ENCODE results near the gene ZMIZ1.

Gene ZMIZ1

DNA sequence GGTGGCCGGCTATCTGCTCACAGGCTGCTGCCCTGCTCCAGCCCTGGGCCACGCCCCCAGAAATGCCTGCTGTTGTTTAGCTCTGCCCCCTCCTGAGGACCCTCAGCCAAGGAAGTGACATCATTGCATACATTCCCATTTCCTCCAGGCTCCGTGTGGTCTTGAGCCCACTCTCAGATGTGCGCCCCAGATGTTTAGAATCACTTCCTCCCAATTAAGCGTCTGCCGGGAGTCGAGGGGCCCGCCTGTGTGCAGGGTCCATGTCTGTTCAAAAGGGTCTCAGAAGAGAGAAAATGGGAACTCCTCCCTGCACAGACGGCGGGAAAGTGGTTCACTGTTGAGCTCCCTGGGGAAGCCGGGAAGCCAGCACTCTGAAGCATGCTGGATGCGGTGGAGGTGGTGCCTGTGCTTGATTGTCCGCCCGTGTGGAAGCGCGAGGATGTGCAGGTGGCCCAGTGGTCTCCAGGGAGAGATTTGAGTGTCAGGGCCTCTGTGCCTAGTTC, 161.6 kb downstream of the ZMIZ1 start:
- no peak for DNase-seq (ENCODE audit: low read depth in 2 of 2)

DNA sequence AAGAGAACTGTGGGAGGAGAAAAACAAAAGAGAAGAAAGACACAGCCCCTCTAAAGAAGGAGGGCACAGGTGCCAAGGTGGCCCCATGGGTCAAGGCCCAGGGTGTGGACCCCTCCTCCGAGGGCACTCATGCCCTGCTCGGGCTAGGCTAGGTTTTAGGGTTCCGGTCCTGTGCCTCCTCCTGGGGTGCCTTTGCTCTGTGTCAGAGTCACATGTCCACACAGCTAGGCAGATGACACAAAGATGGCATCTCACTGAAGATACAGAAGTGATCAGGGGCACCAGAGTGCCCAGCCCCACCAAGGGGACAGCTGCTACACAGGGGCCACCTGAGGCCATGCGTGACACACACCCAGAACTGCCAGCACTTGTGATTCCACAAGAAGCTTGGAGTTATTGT, 162.1 kb downstream of the ZMIZ1 start:
- DNase-seq (ENCODE audit: low read depth in 2 of 2) = no peak

DNA sequence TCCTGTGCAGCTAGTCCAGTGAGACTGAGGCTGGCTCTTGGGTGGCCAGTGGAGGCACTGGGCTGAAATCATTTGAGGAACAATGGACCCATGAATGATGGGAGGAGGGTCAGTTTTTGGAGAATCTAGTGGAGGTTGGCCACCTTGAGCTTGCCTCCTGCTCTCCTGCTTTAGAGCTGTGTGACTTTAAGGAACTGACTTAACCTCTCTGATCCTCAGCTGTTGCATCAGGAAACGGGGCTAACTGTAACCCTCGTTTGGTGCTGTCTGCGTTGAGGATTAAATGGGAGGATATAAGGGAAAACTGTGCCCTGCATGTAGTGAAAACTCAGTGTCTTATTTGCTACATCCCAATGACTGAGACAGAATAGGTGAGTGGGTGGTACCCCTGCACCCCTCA, 163.1 kb downstream of the ZMIZ1 start:
- no peak for DNase-seq (ENCODE audit: low read depth in 2 of 2)

DNA sequence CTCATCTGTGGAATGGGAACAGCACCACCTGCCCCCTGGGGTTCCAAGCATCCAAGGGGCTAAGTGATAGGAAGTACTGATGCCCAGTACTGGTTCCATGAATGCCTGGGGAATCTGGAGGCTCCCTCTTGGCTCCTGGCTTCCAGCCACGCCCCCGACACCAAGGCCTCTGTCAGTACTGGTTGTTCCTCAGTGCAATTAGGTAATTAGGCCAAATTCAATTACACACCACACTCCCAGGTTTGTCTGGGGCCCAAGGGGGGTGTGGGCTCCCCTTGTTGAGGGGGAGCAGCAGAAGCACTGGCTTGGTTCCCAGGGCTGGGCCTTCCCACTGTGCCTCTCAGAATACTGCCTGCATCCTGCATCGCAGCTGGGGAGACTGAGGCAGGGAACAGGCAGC, 164.1 kb downstream of the ZMIZ1 start:
- no peak for DNase-seq (ENCODE audit: low read depth in 2 of 2)

DNA sequence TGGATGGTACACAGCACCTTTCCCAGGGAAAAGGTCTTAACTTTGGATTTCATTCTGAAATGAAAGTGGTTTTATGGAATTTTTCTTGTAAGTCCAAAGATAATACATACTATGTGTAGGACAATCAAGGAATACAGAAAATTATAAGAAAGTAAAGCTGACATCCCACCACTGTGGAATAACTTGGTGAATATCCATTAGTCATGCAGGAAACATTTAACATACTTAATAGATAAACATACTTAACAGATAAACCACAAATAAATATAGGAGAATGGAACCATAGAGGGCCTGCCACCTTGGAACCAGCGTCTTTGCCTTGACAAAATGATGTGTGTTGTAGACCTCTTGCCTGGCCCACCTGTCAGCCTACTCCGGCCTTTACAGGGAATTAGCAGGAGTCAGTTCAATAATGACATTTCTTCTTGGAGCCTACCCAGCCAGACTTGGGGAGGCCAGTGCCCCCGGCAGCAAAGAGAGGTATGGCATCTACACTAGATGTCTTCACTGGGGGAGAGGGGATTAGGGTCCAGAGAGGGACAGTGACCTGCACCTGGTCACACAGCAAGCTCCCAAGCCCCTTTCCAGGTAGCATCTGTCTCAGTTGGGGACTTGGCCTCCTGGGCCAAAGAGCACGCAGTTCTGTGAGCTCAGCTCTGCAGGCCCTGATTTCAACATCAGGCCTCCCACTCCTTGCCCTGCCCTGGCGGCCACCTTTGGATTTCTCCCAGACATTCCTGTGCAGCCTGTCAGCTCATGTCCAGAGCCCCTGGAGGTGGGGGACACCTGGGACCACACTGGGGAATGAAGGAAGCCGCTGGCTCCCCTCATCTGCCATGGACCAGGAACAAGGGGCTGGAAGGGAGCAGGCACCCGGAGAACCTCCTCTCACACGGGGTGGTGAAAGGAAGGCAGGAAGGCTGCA, 165.9 kb downstream of the ZMIZ1 start:
- DNase-seq (ENCODE audit: low read depth in 2 of 2) = no peak

DNA sequence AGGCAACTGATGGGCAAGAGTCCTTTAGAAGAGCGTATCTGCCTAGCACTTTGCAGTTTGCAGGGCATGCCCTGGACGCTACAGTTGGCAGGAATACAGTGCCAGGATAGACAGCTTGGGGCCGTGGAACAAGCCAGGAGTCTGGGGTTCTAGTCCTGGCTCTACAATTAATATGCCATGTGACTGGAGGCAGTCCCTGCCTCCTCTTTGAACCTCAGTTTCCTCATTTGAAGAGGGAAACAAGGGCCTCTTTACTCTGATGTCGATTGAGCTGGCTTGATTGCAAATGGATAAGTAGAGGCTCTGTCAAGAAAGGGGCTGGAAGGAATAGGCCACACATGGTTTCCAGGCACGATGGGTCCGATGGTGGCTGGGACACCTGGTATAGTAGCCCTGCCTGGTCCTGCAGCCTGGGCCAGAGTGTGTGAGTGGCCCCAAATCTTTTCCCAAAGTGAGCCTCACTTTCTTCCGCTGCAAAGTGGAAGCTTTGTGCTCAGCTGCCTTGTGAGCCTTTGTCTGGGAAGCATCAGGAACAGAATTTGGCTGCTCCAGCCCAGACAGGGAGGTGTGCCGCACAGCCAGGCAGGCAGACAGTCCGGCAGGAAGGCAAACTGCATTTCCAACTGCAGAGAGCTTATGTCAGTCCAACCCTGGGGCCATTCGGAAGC, 167.1 kb downstream of the ZMIZ1 start:
- no peak for DNase-seq (ENCODE audit: low read depth in 2 of 2)

DNA sequence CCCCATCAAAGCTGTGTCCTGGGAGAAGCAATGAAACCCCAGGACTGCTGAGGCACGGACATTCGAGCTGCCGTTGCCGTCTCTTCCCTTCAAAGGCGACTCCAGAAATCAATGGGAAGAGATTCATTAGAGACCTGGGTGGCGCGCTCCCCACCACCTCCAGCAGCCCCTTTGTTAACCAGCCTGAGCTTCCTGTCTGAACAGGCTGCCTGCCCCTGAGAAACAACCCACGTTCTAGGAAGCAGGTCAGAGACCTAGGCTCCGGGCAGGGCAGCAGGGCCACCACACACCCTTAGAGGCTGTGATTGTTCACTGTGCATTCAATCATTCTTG, 167.6 kb downstream of the ZMIZ1 start:
- no peak for DNase-seq (ENCODE audit: low read depth in 2 of 2)

DNA sequence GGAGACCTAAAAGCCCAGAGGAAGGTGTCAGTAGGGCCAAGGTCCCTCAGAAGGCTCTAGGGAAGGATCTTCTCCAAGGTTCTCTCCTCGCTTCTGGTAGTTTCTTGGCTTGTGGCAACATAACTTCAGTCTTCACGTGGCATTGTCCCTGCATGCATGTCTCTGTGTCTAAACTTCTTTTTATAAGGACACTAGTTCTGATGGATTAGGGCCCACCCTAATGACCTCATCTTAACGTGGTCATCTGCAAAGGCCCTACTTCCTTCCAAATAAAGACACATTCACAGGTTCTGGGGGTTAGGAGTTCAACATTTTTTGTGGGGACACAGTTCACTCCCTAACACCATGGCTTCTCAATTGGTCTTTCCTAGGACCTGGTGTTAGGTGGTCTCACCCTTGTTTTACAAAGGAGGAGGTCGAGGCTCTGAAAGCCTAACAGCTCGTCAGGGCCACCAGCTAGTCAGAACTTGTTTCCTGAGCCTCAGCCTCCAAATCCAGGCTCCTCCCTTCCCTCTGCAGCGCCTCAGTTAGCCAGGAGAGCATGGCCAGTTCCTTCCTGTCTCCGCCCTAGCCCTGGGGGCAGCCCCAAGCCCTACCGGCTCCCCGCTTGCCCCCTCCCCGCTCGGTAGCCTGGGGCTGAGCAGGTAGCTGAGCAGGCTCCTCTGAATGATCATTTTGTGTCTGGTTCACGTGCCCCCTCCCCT, 168.8 kb downstream of the ZMIZ1 start:
- no peak for DNase-seq (ENCODE audit: low read depth in 2 of 2)

DNA sequence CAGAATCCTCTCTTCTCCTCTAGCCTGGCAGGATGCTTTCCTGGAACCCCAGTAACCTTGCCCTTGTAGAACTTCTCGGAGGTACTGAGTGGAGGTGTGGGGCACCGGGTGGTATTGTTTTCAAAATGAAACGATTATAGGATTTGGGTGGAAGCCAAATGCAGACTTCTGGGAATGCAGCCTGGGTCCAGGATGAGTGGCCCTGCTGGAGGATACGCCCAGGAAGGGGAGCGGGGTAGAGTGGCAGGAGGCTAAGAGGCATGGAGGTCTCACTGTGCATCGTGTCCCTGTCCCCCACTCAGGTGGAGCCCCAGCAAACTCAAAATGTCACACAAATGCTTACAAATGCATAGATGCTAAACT, 169.4 kb downstream of the ZMIZ1 start:
- DNase-seq (ENCODE audit: low read depth in 2 of 2) = no peak

DNA sequence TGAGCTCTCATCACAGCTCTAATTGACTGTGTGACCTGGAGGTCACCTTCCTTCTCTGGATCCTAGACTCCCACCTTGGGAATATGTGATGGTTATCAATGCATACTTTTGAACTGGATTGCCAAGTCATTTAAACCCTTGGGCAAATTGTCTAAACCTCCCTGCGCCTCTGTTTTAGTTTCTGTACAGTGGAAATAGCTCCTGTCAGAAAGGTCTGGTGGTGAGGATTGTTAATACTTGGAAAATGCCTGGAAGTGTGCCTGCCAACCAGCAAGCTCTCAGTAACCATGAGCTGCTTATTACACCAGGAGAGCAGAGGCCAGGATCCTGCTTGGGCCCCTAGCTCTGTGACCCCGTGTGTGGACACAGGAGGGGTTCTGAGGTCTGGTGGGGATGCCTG, 169.8 kb downstream of the ZMIZ1 start:
- no peak for DNase-seq (ENCODE audit: low read depth in 2 of 2)

DNA sequence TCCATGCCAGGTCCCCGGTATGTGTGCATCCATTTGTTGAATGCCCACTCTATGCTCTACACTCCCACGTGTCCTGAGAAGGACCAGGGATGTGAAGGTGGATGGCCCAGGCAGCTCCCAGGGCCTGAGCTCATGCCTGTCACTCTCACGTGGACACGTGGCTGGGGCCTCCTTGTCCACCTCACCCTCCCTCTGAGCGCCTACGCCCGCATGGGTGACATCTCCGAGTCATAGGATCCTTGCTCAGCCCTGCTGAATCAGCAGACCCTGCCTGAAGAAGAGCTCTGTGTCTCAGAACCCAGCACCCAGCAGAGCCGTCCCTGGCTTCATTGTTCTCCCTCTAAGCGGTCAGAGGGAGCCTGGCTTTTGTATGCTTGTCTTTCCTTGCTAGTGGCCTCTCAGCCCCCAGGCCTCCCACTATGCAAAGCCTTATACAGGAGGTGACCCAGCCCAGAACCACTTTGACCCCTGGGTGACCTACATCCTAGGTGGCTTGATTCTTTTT, 170.6 kb downstream of the ZMIZ1 start:
- DNase-seq (ENCODE audit: low read depth in 2 of 2) = no peak

DNA sequence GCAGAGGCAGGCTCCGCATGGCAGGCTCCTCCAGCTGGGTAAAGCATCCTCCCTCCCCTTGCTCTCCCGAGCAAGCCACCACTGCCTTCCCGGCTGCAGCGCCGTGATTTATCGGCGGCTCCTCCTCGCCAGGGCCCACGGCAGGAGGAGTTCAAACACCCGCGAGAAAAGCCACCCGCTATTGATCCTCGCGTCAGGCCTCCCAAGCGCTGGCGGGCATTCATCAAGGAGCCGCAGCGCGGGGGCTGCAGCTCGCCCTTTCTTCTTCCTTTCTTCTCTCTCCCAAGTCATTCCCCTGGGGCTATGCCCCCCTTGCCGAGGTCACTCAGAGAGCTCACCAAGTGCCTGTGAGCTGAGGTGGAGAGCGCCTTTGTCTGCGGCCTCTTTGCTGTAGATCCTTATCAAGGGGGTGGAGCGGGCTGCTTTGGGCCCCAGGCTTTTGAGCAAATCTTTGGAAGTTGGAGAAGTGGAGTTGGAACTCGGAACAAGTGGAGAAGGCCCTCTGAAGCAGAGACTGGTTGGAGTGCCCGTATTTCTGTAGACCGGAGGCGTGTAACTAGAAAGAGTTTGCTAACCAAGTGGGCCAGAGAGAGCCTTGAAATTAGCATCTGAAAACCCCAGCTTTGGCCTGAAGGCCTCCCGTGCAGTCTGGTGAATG, 171.3 kb downstream of the ZMIZ1 start:
- DNase-seq (ENCODE audit: low read depth in 2 of 2) = no peak

DNA sequence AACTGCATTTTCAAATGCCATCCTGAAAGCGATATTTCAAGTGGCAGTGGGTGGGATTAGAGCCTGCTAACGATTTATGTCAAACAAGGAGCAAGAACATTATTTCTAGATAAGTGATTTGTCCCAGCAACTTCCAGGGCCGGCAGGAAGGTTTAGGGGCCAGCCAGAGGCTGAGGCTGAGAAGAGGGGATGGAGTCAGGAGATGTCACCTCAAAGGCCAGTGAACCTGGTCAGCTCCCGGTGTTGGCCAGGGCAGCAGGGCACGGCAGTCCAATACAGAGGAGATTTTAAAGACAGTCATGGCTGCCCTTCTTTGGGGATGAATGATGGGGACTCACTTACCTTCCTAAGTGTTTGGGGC, 172.8 kb downstream of the ZMIZ1 start:
- no peak for DNase-seq (ENCODE audit: low read depth in 2 of 2)

DNA sequence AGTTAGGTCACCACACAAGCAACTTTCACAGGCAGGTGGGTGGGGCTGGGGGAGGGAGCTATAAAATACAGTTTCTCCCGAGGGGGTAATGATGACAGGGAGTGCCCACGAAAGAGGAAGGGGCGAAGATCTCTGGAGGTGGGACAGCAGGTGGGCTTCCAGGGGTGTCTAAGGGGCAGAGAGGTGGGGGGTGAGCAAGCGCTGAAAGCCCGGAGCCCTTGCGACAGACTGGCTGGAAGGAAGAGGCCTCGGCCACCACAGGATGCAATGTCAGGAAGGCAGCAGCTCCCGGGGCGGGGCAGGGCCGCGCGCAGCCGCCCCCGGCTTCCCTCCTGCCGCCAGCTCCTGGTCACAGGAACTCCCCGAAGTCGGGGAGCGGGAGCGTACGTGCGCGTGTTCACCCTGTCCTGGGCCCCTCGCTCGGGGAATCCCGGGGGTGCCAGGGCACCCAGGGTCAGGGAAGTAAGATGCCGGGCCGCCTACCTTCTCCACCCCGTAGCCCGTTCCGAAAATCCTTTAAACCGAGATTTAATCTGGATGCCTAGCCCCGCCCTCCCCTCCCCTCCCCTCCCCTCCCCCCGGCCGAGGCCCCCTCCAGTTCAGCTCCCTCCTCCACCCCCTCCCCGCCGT, 173.3 kb downstream of the ZMIZ1 start:
- no peak for DNase-seq (ENCODE audit: low read depth in 2 of 2)

DNA sequence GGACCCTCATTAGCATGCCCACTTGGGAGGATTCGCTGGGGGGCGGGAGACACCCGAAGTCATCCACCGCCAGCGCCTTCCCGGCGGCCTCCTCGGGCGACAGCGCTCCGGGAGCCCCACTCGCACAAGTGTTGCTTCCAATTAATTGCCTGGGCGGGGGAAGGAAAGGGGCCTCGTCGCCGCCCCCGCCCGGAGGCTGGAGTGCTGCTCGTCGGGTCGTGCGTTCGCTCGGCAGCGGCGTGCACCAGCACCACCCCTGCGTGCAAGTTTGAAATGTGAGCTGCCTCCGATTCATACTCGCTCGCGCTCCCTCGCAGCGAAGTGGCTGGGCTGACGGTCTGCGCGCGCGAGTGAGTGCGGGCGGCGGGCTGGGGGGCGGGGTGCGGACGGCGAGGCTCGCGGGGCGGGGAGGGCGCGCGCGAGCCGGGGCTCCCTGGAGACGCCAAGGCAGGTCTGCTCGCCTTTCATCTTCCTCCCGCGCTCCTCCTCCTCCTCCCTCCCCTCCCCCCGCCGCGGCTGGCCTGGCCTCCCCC, 173.9 kb downstream of the ZMIZ1 start:
- DNase-seq (ENCODE audit: low read depth in 2 of 2) = no peak

DNA sequence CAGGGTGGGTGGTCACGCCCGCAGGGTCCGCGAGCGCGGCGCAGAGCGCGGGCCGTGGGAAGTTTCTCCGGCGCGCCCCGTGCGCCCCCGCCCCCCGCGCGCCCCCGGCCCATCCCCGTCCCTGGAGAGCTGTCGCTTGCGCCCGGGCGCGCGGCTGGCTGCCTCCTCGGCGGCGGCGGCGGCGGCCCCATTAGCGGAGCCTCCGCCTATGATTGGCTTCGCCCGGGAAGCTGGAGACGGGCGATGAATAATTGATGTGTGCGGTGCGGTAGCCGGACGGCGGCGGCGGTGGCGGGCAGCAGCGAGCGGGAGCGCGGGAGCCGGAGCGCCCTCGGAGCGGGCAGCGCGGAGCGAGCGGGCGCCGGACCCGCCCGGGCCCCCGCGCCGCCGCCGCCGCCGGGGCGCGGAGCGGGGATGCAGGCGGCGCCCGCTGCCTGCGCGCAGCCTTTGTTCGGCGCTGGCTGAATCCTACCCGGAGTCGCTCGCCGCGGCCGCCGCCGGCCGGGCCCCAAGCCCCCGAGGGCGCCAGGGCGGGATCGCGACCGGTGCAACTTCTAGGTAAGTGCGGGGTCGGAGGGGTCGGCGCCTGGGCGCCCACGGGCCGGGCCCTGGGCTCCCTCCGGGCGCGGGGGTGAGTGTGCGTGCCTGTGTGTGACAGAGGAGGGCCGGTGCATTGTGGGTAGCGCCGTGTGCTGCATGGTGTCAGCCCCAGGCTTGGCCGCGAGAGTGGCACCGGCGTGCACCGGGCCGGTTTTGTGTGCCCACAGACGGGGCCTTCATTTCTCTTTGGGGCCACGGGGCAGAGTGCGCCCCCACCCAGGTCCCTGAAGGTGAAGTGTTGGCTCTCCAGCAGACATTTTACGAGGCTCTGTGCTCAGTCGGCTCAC, 174.7 kb downstream of the ZMIZ1 start:
- no peak for DNase-seq (ENCODE audit: low read depth in 2 of 2)

DNA sequence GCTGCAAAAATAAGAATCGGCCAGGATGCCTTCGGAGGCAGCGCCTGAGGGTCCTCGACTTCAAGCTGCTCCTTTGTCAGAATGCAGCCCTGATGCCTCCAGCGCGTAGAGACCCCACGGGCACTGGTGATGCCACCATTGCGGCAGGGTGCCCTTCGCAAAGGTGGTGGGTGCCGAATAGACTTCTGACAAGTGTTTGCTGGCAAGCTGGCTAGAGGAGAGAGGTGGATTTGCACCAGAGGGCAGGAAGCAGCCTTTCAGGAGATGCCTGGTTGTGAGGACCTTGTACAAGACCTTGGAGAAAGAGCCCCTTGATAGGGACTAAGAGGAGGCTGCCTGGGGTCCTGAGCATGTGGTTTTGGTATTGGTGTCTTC, 175.3 kb downstream of the ZMIZ1 start:
- no peak for DNase-seq (ENCODE audit: low read depth in 2 of 2)

DNA sequence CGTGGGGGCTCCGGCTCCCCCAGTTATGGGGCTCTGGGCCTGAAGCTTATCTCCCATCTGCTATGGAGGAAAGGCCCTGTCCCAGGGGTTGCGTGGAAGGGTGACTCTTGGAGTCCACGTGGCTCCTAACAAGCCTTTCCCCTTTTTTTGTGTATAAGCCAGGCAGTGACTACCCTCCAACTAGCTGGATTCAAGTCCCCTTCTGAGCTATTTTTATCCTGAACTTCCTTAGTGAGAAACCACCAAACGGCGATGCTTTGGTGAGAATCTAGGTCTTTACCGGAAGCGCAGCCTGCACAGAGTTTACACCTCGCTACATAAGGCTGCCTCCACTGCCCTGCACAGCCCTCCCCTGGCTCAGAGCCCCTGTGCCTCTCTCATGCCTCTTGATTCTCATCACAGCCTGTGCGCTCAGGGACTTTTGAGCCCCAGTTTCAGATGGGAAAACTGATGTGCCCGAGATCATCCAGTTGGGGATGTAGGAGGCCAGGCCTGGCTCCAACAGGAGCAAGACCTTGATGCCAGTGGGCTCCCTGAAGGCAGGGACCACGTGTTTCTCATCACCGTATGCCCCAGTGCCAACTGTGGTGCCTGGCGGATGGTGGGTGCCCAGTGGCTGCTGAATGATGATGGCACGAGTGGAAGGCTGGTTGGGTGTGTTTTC, 176.2 kb downstream of the ZMIZ1 start:
- DNase-seq (ENCODE audit: low read depth in 2 of 2) = no peak

DNA sequence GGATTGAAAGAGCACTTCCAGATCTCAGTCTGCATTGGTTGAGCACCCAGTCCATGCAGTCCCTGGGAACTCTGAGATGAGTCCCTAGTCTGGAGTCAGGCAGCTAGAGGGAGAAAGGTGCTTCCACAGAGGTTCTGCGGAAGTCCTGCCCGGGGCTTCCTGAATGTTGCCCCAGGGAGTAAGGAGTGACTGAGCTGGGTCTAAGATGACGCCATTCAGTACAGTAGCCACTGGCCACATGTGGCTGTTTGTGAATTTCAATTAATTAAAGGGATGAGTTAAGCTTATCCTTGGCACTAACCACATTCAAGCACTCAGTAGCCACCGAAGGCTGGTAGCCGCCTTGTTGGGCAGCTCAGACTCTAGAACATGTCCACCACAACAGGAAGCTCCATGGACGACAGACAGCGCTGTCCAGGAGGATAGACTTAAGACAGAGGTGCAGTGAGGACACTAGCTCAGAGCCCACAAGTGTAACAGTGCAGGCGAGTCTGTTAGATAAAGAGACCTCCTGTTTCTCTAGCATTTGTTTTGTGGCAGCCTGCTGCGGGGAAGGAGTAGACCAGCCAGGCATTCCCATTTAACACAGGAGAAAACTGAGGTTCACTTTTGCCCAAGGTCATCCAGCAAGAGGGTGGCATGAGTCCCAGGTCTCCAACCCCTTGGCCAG, 176.9 kb downstream of the ZMIZ1 start:
- no peak for DNase-seq (ENCODE audit: low read depth in 2 of 2)

Data from stimulated activated CD8-positive, alpha-beta memory T cell treated with anti-CD3 and anti-CD28 coated beads, Interleukin-2, amount 100 ng/mL, for 1 hour (primary cell).